ENCODE measurements around the gene USF1. TPM values are rescaled to one million over a fixed set of nuclear protein-coding genes. Genes with fewer than 3 reads are reported as not detected.

USF1 gene
- total RNA-seq, 1 experiment from 2014 or later = 57.9 TPM

- Histone ChIP-seq H3K4me3 (ENCODE audit: low read depth, low read length, poor library complexity, severe bottlenecking) (no peak overlapping the region), H3K27ac (ENCODE audit: low read depth, low read length, poor library complexity, severe bottlenecking) (no peak overlapping the region), H3K36me3 (ENCODE audit: insufficient read depth, low read length, poor library complexity, severe bottlenecking) (no peaks in the 10 kb centered on the region), H3K9me3 (ENCODE audit: low read depth, low read length, poor library complexity, severe bottlenecking) (no peaks in the 10 kb centered on the region), H3K27me3 (replicated peaks; ENCODE audit: insufficient read depth, low read depth, low read length, poor library complexity) (peaks cover 9% of the 10 kb centered on the region), H3K4me1 (ENCODE audit: insufficient read depth, low read length, poor library complexity, severe bottlenecking) (no peaks in the 10 kb centered on the region)
- intact Hi-C loops (cut with micrococcal nuclease; ENCODE audit: unreplicated experiment) = no loop called here
- CTCF ChIA-PET = no interaction called here
- no peak for DNase-seq (ENCODE audit: low spot score)
- POLR2A ChIA-PET (ENCODE audit: low non-redundant PET) = no interaction called here
- TF ChIP-seq CTCF (conservative IDR thresholded peaks at IDR 0.05; ENCODE audit: low read depth, low read length) = no peak
- TF ChIP-seq EZH2 (IDR thresholded peaks at IDR 0.05; ENCODE audit: borderline replicate concordance, low read depth, low read length, poor library complexity, severe bottlenecking) = no peak
- no TSS peak for BruUV-seq (replicated peaks)
These were observed 15.6 kb upstream of the USF1 start for GRCh38 chr1:161061419-161061818.

- no peak overlapping the region for H3K4me3 ChIP-seq (ENCODE audit: low read depth, low read length, poor library complexity, severe bottlenecking)
- no peaks in the 10 kb centered on the region for H3K9me3 ChIP-seq (ENCODE audit: low read depth, low read length, poor library complexity, severe bottlenecking)
- H3K27ac ChIP-seq (ENCODE audit: low read depth, low read length, poor library complexity, severe bottlenecking) = no peak overlapping the region
- intact Hi-C loops (cut with micrococcal nuclease; ENCODE audit: unreplicated experiment) = no loop called here
- ChIA-PET POLR2A (ENCODE audit: low non-redundant PET) (interaction anchor here (0.6 kb wide), 1 partner anchor 156 kb away, joined by 3 read pairs; no protein-coding TSS in a partner anchor), CTCF (no interaction called here)
- DNase-seq (ENCODE audit: low spot score) = no peak
- no peak for TF ChIP-seq CTCF (conservative IDR thresholded peaks at IDR 0.05; ENCODE audit: low read depth, low read length)
- no peaks in the 10 kb centered on the region for H3K4me1 ChIP-seq (ENCODE audit: insufficient read depth, low read length, poor library complexity, severe bottlenecking)
- H3K36me3 ChIP-seq (ENCODE audit: insufficient read depth, low read length, poor library complexity, severe bottlenecking) = no peaks in the 10 kb centered on the region
- peaks cover 4% of the 10 kb centered on the region for H3K27me3 ChIP-seq (replicated peaks; ENCODE audit: insufficient read depth, low read depth, low read length, poor library complexity)
- BruUV-seq (replicated peaks) = no TSS peak
These were observed 13.5 kb upstream of the USF1 start for GRCh38 chr1:161059293-161059692.

GRCh38 chr1:161054805-161055204 lies 9.0 kb upstream of the USF1 start:
- peaks cover 13% of the 10 kb centered on the region for H3K4me1 ChIP-seq (ENCODE audit: insufficient read depth, low read length, poor library complexity, severe bottlenecking)
- H3K4me3 ChIP-seq (ENCODE audit: low read depth, low read length, poor library complexity, severe bottlenecking) = no peak overlapping the region
- ChIA-PET CTCF (no interaction called here), POLR2A (ENCODE audit: low non-redundant PET) (no interaction called here)
- no peak overlapping the region for H3K27ac ChIP-seq (ENCODE audit: low read depth, low read length, poor library complexity, severe bottlenecking)
- TF ChIP-seq EZH2 (IDR thresholded peaks at IDR 0.05; ENCODE audit: borderline replicate concordance, low read depth, low read length, poor library complexity, severe bottlenecking) (no peak), CTCF (conservative IDR thresholded peaks at IDR 0.05; ENCODE audit: low read depth, low read length) (peak; percentile 42)
- intact Hi-C loops (cut with micrococcal nuclease; ENCODE audit: unreplicated experiment) = no loop called here
- H3K27me3 ChIP-seq (replicated peaks; ENCODE audit: insufficient read depth, low read depth, low read length, poor library complexity) = no peaks in the 10 kb centered on the region
- no peaks in the 10 kb centered on the region for H3K36me3 ChIP-seq (ENCODE audit: insufficient read depth, low read length, poor library complexity, severe bottlenecking)
- H3K9me3 ChIP-seq (ENCODE audit: low read depth, low read length, poor library complexity, severe bottlenecking) = no peaks in the 10 kb centered on the region
- BruUV-seq (replicated peaks) = no TSS peak
- no peak for DNase-seq (ENCODE audit: low spot score)
